B cell (primary cell): ENCODE measurements around the gene CAMK4. TPM values are rescaled to one million over a fixed set of nuclear protein-coding genes. Genes with fewer than 3 reads are reported as not detected.

Experiments
- ATAC-seq: fragments of 200-7000 bp; cut with Tn5 transposase; one replicate; pipeline ENCODE4 v1.10.0; 2021; ENCODE audit warnings: low read depth, mild to moderate bottlenecking, moderate number of reproducible peaks, moderate library complexity
- CTCF ChIA-PET: fragments of 350-600 bp; sonication (Branson Sonifier 250); formaldehyde crosslinking; loops from one replicate; lab custom pipeline; 2021; ENCODE audit warnings: antibody characterized with exemption, inconsistent platforms; lab: Charles Lee
- POLR2A ChIA-PET: fragments of 350-600 bp; sonication (Branson Sonifier 250); formaldehyde crosslinking; loops from one replicate; lab custom pipeline; 2021; ENCODE audit warnings: antibody characterized with exemption; lab: Charles Lee
- DNase-seq: peaks from one replicate; pipeline ENCODE4 v3.0.0; 2013
- H2AFZ ChIP-seq: 2 replicates; pipeline ENCODE4 v1.6.1; 2012; ENCODE audit warnings: mild to moderate bottlenecking, low read depth, low read length; ENCODE audit not compliant: insufficient read depth, poor library complexity, severe bottlenecking
- H3K27ac ChIP-seq, 2 donors: 1 replicate in 1 of 2; 2 replicates in 1 of 2; pipeline ENCODE4 v1.5.1; 2012 to 2013; ENCODE audit warnings: low read length in 2 of 2, mild to moderate bottlenecking in 2 of 2, moderate library complexity in 1 of 2
- H3K27me3 ChIP-seq, 4 experiments: fragments of 200-600 bp in 1 of 4; sonication (generic) in 1 of 4; replicated peaks in 1 of 4; 1 replicate in 2 of 4; 2 replicates in 2 of 4; pipeline versions ENCODE4 v1.6.1 to v1.7.0; 2013 to 2016; ENCODE audit warnings: low read length in 3 of 4, mild to moderate bottlenecking in 2 of 4, mixed read lengths in 1 of 4, moderate library complexity in 1 of 4; ENCODE audit not compliant: insufficient read depth in 4 of 4, control insufficient read depth in 3 of 4; ENCODE audit errors: control extremely low read depth in 1 of 4
- H3K36me3 ChIP-seq, 2 experiments: replicated peaks in 1 of 2; 1 replicate in 1 of 2; 2 replicates in 1 of 2; pipeline versions ENCODE4 v1.6.1 to v1.7.1; 2013; ENCODE audit warnings: low read length in 1 of 2; ENCODE audit not compliant: insufficient read depth in 2 of 2, control insufficient read depth in 1 of 2; ENCODE audit errors: control extremely low read depth in 1 of 2, extremely low read depth in 1 of 2
- H3K4me1 ChIP-seq, 2 donors: fragments of 200-600 bp in 1 of 2; sonication (generic) in 1 of 2; 1 replicate in 1 of 2; 2 replicates in 1 of 2; pipeline versions ENCODE4 v1.5.1 to v1.6.1; 2013 to 2017; ENCODE audit warnings: low read length in 2 of 2; ENCODE audit not compliant: control insufficient read depth in 2 of 2, insufficient read depth in 2 of 2
- H3K4me2 ChIP-seq: replicated peaks from 2 replicates; pipeline ENCODE3; 2012; ENCODE audit warnings: mild to moderate bottlenecking, low read depth, low read length; ENCODE audit not compliant: poor library complexity, severe bottlenecking
- H3K4me3 ChIP-seq, 5 experiments: fragments of 200-600 bp in 1 of 5; sonication (generic) in 1 of 5; 1 replicate in 3 of 5; 2 replicates in 2 of 5; pipeline versions ENCODE4 v1.5.1 to v1.7.0; 2011 to 2016; ENCODE audit warnings: low read length in 4 of 5, mild to moderate bottlenecking in 4 of 5, low read depth in 2 of 5, control low read depth in 1 of 5, moderate library complexity in 1 of 5; ENCODE audit not compliant: insufficient read depth in 1 of 5; ENCODE audit errors: control extremely low read depth in 1 of 5, extremely low read depth in 1 of 5
- H3K79me2 ChIP-seq: fragments of 200-600 bp; sonication (generic); one replicate; pipeline ENCODE4 v1.6.0; 2016; ENCODE audit warnings: low read length; ENCODE audit not compliant: control insufficient read depth, insufficient read depth
- H3K9ac ChIP-seq: fragments of 200-600 bp; sonication (generic); 2 replicates; pipeline ENCODE4 v1.6.1; 2017; ENCODE audit warnings: mild to moderate bottlenecking, low read length, moderate library complexity
- H3K9me3 ChIP-seq, 3 donors: one replicate each; pipeline versions ENCODE4 v1.6.1 to v1.7.1; 2013; ENCODE audit warnings: low read length in 2 of 3; ENCODE audit not compliant: control insufficient read depth in 2 of 3, insufficient read depth in 1 of 3; ENCODE audit errors: control extremely low read depth in 1 of 3
- H4K20me1 ChIP-seq: 2 replicates; pipeline ENCODE4 v1.6.0; 2012; ENCODE audit warnings: mild to moderate bottlenecking, low read length; ENCODE audit not compliant: insufficient read depth, control insufficient read depth, poor library complexity, severe bottlenecking
- H3K27ac Mint-ChIP-seq: one replicate; pipeline ENCODE4 v1.8.0; 2021; ENCODE audit warnings: mixed read lengths
- H3K27me3 Mint-ChIP-seq: one replicate; pipeline ENCODE4 v1.8.0; 2021; ENCODE audit warnings: mixed read lengths
- H3K4me1 Mint-ChIP-seq: one replicate; pipeline ENCODE4 v1.8.0; 2021; ENCODE audit warnings: mixed read lengths
- H3K4me3 Mint-ChIP-seq: one replicate; pipeline ENCODE4 v1.8.0; 2021; ENCODE audit warnings: mixed read lengths
- H3K9me3 Mint-ChIP-seq: one replicate; pipeline ENCODE4 v1.8.0; 2022; ENCODE audit warnings: mixed read lengths; ENCODE audit not compliant: insufficient read depth
- CTCF ChIP-seq: fragments of 200-600 bp; IDR thresholded peaks from one replicate; pipeline ENCODE4 v1.8.0; 2022; ENCODE audit warnings: antibody characterized with exemption, mild to moderate bottlenecking
- EZH2 ChIP-seq: IDR thresholded peaks from 2 replicates; pipeline ENCODE4 v1.6.1; 2012; ENCODE audit warnings: borderline replicate concordance, low read depth, mild to moderate bottlenecking, moderate library complexity, low read length; ENCODE audit not compliant: insufficient read depth, poor library complexity, severe bottlenecking
- WGBS: methylation state at CpG from one replicate; pipeline ENCODE4 v1.1.5; 2013; ENCODE audit warnings: missing lambda C conversion rate; ENCODE audit not compliant: insufficient coverage; 5-methylcytosine and 5-hydroxymethylcytosine counted together
- intact Hi-C: fragments of 100-400 bp; cut with micrococcal nuclease; formaldehyde crosslinking; loops from one replicate; pipeline ENCODE4 v1.10.0; 2022
- polyA plus RNA-seq: library from polyadenylated mRNA; depleted of rRNA; stranded (reverse); fragments of >200 nt; gene quantifications from 2 replicates; pipeline ENCODE4 v1.2.3, GENCODE V29; 2012
- total RNA-seq, 2 donors: library from RNA; stranded (reverse); fragments of 120-200 nt in 1 of 2; gene quantifications; 1 replicate in 1 of 2; 2 replicates in 1 of 2; pipeline versions ENCODE4 v1.2.3 to v1.2.4, GENCODE V29; 2013 to 2022

Gene CAMK4
- total and polyA plus RNA-seq, 2 donors (not counting 1 experiment from before 2014, with no cell fraction given) = 0.78 to 4.8 TPM

- Histone ChIP-seq H3K9ac (no peak overlapping the region), H3K4me1 (no peaks in the 10 kb centered on the region), H3K36me3 (no peaks in the 10 kb centered on the region), H3K4me2 (no peak overlapping the region), H3K9me3 (no peaks in the 10 kb centered on the region), H2AFZ (no peak overlapping the region), H3K27ac (no peak overlapping the region), H3K27me3 (no peaks in the 10 kb centered on the region), H3K4me3 (no peak overlapping the region), H3K79me2 (no peaks in the 10 kb centered on the region), H4K20me1 (no peaks in the 10 kb centered on the region)
- TF ChIP-seq CTCF = no peak
- no peak for TF ChIP-seq EZH2
- Mint-ChIP-seq H3K9me3 (no peaks in the 10 kb centered on the region), H3K4me1 (no peaks in the 10 kb centered on the region), H3K27ac (no peak overlapping the region), H3K4me3 (no peak overlapping the region), H3K27me3 (peaks cover 4% of the 10 kb centered on the region)
- CTCF ChIA-PET = no interaction called here
- no peak for DNase-seq
- POLR2A ChIA-PET = interaction anchor here (0.7 kb wide), 1 partner anchor 280 kb away, joined by 4 read pairs; no protein-coding TSS in a partner anchor
- no peak for ATAC-seq
- intact Hi-C loops = no loop called here
- WGBS = 43% methylated on average over 2 of the region's 4 CpGs
These were observed 256.2 kb downstream of the CAMK4 start for GRCh38 chr5:111480346-111480745.

DNA sequence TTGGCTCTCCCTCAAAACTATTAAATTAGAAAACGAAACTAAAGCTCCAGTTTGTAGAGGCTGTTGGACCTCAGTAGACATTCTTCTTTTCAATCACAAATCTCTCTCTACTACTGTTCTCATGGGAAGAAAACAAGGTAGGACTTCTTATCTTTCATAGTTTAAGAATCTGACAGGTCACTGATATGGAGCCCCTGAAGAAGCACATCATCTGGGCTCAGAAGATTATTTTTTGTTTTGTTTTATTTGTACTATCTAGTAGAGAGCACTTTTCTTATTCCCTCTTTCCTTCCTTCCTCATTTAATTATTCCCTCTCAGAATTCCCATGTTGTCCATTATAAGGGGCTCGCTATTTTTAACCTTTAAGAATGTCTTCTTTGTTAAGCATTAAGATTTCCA lies 261.9 kb downstream of the CAMK4 start:
- ATAC-seq (no peak), DNase-seq (no peak)
- no CpG with 5 or more reads among the region's 2 CpGs for WGBS
- Histone ChIP-seq H3K9ac (no peak overlapping the region), H3K4me2 (no peak overlapping the region), H2AFZ (no peak overlapping the region), H3K27ac (no peak overlapping the region), H3K4me1 (no peaks in the 10 kb centered on the region), H4K20me1 (no peaks in the 10 kb centered on the region), H3K4me3 (no peak overlapping the region), H3K9me3 (no peaks in the 10 kb centered on the region), H3K27me3 (no peaks in the 10 kb centered on the region), H3K79me2 (no peaks in the 10 kb centered on the region), H3K36me3 (no peaks in the 10 kb centered on the region)
- Mint-ChIP-seq H3K27ac (no peak overlapping the region), H3K4me1 (no peaks in the 10 kb centered on the region), H3K4me3 (no peak overlapping the region), H3K9me3 (no peaks in the 10 kb centered on the region), H3K27me3 (no peaks in the 10 kb centered on the region)
- ChIA-PET CTCF (no interaction called here), POLR2A (no interaction called here)
- intact Hi-C loops = no loop called here
- TF ChIP-seq CTCF (no peak), EZH2 (no peak)
